Prostate gland (tissue), 2 donors: ENCODE measurements around the gene SAXO1.

ENCODE experiments used
- CTCF ChIP-seq, 4 experiments: fragments of 200-600 bp in 2 of 4; fragments of 450-650 bp in 2 of 4; sonication (generic) in 2 of 4; IDR thresholded peaks; 1 replicate in 3 of 4; 2 replicates in 1 of 4; pipeline ENCODE4 v1.5.1; 2016 to 2019; ENCODE audit warnings: antibody characterized with exemption in 4 of 4, mild to moderate bottlenecking in 2 of 4, moderate library complexity in 2 of 4
- POLR2A ChIP-seq: fragments of 450-650 bp; IDR thresholded peaks from one replicate; pipeline ENCODE4 v1.6.1; 2016; ENCODE audit warnings: antibody characterized with exemption, mild to moderate bottlenecking
- POLR2AphosphoS5 ChIP-seq: sonication (generic); formaldehyde crosslinking; IDR thresholded peaks from one replicate; pipeline ENCODE4 v1.6.1; 2017; ENCODE audit warnings: antibody characterized with exemption

- no peak for TF ChIP-seq CTCF (IDR thresholded peaks at IDR 0.05)
- no peak for TF ChIP-seq POLR2AphosphoS5
- no peak for TF ChIP-seq POLR2A
These were observed 35.9 kb downstream of the SAXO1 start for GRCh38 chr9:18997151-18997550.
